ENCODE data around the gene GBP3.
"Not testable (repeated sequence)": the region's sequence is repeated elsewhere in the genome, so short reads cannot be mapped to it uniquely, and the experiment has no call there.

GBP3 gene

DNA sequence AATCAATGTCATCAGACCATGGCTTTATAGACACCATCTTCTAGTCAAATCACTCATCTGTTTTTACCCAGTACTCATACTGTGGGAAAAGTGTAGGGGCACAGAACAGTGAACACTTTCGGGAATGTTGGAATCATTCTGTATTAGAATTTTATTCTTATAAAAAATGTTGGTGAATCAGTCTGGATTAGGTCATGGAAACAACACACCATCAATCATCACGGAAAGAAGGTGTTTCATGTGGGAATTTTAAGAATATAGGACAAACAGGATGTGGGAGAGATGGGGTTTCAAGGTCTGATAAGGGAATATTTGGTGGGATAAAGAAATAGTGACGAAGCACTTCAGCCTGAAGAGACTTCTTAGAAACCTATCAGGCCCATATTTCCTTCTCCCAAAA lies 25.1 kb upstream of the GBP3 start:
- no peak for TF ChIP-seq PPARA (CRISPR knock-in tag; IDR thresholded peaks at IDR 0.05; ENCODE audit: borderline replicate concordance)
- no peak for TF ChIP-seq ZNF8 (CRISPR knock-in tag; IDR thresholded peaks at IDR 0.05)
- TF ChIP-seq CSDC2 (CRISPR knock-in tag; IDR thresholded peaks at IDR 0.05): no peak
- TF ChIP-seq, protein P1, sequence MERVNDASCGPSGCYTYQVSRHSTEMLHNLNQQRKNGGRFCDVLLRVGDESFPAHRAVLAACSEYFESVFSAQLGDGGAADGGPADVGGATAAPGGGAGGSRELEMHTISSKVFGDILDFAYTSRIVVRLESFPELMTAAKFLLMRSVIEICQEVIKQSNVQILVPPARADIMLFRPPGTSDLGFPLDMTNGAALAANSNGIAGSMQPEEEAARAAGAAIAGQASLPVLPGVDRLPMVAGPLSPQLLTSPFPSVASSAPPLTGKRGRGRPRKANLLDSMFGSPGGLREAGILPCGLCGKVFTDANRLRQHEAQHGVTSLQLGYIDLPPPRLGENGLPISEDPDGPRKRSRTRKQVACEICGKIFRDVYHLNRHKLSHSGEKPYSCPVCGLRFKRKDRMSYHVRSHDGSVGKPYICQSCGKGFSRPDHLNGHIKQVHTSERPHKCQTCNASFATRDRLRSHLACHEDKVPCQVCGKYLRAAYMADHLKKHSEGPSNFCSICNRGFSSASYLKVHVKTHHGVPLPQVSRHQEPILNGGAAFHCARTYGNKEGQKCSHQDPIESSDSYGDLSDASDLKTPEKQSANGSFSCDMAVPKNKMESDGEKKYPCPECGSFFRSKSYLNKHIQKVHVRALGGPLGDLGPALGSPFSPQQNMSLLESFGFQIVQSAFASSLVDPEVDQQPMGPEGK (CRISPR knock-in tag; IDR thresholded peaks at IDR 0.05; ENCODE audit: borderline replicate concordance): no peak
- ATAC-seq: no peak

DNA sequence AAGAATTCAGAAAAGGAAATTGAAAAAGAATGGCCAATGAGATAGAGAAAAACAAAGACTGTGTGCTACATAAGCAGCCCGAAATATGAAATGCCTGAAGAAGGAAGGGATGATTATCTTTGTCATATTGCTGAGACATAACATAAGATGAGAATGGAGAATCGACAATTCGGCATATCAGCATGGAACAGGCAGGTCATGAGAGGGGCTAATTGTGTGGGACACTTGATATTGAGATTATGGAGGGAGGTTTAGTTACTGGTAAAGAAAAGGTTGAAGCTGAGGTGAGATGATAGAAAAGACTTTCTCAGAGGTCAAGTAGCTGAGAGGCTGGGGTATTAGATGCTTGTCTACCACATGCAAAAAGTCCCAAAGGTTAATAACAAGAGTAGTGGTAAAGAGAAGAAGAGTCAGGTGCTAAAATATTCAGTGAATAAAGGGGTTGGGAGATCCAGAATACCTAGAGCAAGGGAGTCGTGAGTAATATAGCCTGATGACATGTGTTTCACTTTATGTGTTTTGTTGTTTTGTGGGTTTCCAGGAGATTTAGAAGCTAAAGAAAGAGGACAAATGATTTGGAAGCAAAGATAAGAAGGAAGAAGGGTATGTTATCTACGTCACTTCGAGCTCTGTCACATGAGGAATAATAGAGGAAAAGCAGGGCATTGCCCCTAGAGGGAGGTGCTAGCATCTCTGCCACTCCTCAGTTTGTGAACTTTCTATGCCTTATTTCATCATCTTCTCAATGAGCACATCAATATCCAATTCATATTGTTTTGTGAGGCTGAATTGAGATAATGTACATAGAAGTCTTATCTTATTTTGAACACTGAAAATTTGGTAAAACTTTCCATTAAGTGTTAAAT lies 23.9 kb upstream of the GBP3 start:
- not testable (repeated sequence) for ATAC-seq

DNA sequence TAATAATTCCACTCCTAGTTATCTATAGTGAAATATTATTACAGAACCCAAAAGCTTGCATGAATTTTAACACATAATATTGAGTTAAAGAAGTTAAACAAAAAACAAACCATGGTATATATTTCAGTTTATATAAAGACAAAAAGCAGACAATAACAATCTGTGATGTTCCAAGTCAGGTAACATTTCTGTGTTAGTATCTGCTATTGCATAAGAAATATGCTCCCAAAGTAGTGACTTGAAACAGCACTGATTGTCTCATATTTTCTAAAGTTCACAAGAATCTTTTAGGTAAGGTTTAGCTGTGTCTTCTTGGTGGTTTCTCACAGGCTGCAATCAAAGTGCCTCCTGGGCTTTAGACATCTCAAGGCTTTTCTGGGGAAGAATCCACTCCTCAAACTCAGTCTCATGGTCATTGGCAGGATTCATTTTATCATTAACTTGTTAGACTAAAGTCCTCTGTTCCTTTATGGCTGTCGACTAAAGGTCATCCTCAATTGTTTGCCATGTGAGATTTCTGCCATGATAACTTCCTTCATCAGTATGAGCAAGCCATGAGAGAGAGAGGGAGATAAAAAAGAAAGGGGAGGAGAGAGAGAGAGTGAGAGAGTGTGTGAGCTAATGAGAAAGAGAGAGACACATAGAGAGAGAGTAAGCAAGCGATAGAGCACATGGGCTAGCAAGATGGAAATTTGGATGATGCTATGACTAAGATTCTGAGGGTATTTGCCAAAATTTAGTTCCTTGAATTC lies 22.5 kb upstream of the GBP3 start:
- no peak for ATAC-seq
- TF ChIP-seq OSR1 (CRISPR knock-in tag; IDR thresholded peaks at IDR 0.05): no peak
- no peak for TF ChIP-seq ZNF70 (CRISPR knock-in tag; IDR thresholded peaks at IDR 0.05)
- no peak for TF ChIP-seq ZC3H10 (CRISPR knock-in tag; IDR thresholded peaks at IDR 0.05)
- no peak for TF ChIP-seq GLIS3 (CRISPR knock-in tag; IDR thresholded peaks at IDR 0.05)
- TF ChIP-seq ZNF565 (CRISPR knock-in tag; conservative IDR thresholded peaks at IDR 0.05; ENCODE audit: low read depth): no peak
- TF ChIP-seq, protein P1 (CRISPR knock-in tag; IDR thresholded peaks at IDR 0.05; ENCODE audit: borderline replicate concordance): no peak
- no peak for TF ChIP-seq CSDC2 (CRISPR knock-in tag; IDR thresholded peaks at IDR 0.05)
- TF ChIP-seq ZFP3 (CRISPR knock-in tag; IDR thresholded peaks at IDR 0.05): no peak
- no peak for TF ChIP-seq ESRRG (CRISPR knock-in tag; IDR thresholded peaks at IDR 0.05)
- no peak for TF ChIP-seq TOX (CRISPR knock-in tag; IDR thresholded peaks at IDR 0.05; ENCODE audit: borderline replicate concordance)
- TF ChIP-seq ZFP30 (CRISPR knock-in tag; IDR thresholded peaks at IDR 0.05): no peak
- TF ChIP-seq RARB (CRISPR knock-in tag; IDR thresholded peaks at IDR 0.05): no peak
- TF ChIP-seq SNAI2 (CRISPR knock-in tag; IDR thresholded peaks at IDR 0.05): no peak
- no peak for TF ChIP-seq ARNTL (CRISPR knock-in tag; IDR thresholded peaks at IDR 0.05; ENCODE audit: borderline replicate concordance, low read depth)
- TF ChIP-seq ZNF8 (CRISPR knock-in tag; IDR thresholded peaks at IDR 0.05): no peak
- TF ChIP-seq, protein P2, sequence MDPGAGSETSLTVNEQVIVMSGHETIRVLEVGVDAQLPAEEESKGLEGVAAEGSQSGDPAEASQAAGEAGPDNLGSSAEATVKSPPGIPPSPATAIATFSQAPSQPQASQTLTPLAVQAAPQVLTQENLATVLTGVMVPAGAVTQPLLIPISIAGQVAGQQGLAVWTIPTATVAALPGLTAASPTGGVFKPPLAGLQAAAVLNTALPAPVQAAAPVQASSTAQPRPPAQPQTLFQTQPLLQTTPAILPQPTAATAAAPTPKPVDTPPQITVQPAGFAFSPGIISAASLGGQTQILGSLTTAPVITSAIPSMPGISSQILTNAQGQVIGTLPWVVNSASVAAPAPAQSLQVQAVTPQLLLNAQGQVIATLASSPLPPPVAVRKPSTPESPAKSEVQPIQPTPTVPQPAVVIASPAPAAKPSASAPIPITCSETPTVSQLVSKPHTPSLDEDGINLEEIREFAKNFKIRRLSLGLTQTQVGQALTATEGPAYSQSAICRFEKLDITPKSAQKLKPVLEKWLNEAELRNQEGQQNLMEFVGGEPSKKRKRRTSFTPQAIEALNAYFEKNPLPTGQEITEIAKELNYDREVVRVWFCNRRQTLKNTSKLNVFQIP (CRISPR knock-in tag; IDR thresholded peaks at IDR 0.05; ENCODE audit: borderline replicate concordance, low read depth): no peak
- no peak for TF ChIP-seq ISL1 (CRISPR knock-in tag; IDR thresholded peaks at IDR 0.05)
- TF ChIP-seq BACH2 (CRISPR knock-in tag; IDR thresholded peaks at IDR 0.05; ENCODE audit: borderline replicate concordance): no peak
- TF ChIP-seq TCF4 (CRISPR knock-in tag; IDR thresholded peaks at IDR 0.05; ENCODE audit: borderline replicate concordance): no peak

DNA sequence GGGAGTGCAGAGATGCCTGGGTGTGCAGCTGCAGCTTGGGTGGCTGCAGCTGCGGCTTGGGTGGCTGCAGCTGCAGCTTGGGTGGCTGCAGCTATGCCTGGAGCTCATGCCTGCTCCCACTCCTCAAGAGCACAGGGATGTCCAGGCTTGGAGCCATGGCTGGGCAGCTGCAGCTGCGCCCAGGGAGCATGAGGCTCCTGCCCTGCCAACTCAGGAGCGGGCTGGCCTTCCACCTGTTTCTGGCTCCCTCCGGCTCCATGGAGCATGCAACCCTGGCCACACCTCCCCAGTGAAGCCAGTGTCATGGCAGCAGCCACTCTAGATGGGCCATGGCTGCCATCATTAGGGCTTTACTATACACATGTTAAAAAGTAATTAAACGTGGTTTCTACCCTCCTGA lies 21.3 kb upstream of the GBP3 start:
- no peak for ATAC-seq
- TF ChIP-seq, protein P3, sequence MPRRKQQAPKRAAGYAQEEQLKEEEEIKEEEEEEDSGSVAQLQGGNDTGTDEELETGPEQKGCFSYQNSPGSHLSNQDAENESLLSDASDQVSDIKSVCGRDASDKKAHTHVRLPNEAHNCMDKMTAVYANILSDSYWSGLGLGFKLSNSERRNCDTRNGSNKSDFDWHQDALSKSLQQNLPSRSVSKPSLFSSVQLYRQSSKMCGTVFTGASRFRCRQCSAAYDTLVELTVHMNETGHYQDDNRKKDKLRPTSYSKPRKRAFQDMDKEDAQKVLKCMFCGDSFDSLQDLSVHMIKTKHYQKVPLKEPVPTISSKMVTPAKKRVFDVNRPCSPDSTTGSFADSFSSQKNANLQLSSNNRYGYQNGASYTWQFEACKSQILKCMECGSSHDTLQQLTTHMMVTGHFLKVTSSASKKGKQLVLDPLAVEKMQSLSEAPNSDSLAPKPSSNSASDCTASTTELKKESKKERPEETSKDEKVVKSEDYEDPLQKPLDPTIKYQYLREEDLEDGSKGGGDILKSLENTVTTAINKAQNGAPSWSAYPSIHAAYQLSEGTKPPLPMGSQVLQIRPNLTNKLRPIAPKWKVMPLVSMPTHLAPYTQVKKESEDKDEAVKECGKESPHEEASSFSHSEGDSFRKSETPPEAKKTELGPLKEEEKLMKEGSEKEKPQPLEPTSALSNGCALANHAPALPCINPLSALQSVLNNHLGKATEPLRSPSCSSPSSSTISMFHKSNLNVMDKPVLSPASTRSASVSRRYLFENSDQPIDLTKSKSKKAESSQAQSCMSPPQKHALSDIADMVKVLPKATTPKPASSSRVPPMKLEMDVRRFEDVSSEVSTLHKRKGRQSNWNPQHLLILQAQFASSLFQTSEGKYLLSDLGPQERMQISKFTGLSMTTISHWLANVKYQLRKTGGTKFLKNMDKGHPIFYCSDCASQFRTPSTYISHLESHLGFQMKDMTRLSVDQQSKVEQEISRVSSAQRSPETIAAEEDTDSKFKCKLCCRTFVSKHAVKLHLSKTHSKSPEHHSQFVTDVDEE (CRISPR knock-in tag; IDR thresholded peaks at IDR 0.05): no peak
- TF ChIP-seq SNAI2 (CRISPR knock-in tag; IDR thresholded peaks at IDR 0.05) (no peak), ZNF70 (CRISPR knock-in tag; IDR thresholded peaks at IDR 0.05) (no peak), TCF4 (CRISPR knock-in tag; IDR thresholded peaks at IDR 0.05; ENCODE audit: borderline replicate concordance) (no peak), CSDC2 (CRISPR knock-in tag; IDR thresholded peaks at IDR 0.05) (no peak)
- TF ChIP-seq, protein P4, sequence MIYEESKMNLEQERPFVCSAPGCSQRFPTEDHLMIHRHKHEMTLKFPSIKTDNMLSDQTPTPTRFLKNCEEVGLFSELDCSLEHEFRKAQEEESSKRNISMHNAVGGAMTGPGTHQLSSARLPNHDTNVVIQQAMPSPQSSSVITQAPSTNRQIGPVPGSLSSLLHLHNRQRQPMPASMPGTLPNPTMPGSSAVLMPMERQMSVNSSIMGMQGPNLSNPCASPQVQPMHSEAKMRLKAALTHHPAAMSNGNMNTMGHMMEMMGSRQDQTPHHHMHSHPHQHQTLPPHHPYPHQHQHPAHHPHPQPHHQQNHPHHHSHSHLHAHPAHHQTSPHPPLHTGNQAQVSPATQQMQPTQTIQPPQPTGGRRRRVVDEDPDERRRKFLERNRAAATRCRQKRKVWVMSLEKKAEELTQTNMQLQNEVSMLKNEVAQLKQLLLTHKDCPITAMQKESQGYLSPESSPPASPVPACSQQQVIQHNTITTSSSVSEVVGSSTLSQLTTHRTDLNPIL (CRISPR knock-in tag; IDR thresholded peaks at IDR 0.05; ENCODE audit: low read depth): no peak
- TF ChIP-seq, protein P2 (CRISPR knock-in tag; IDR thresholded peaks at IDR 0.05; ENCODE audit: borderline replicate concordance, low read depth): no peak

All from SK-N-SH treated with all-trans-retinoic acid at 6 μM for 48 hours (cell line).